ENCODE results near the gene TENM3.

TENM3 gene

DNA sequence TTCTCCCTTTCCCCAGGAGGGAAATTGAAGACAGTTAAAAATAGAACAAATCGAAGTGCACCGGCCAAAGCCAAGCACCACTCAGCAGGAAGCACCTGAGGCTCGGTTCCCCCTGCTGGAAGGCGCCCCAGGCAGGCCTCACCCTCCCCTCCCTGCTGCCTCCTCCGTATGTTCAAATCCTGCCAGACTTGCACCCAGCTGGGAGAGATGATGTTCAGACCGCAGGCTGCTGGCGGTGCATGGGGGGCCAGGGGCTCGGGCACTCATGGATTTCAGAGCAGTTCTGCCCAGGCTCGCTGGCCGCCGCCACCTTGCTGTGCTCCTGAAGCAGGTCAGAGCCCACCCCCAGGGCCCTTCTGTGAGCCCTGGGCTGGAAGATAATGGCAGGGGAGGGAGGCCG is 582.6 kb downstream of the TENM3 start:
- DNase-seq = no peak

DNA sequence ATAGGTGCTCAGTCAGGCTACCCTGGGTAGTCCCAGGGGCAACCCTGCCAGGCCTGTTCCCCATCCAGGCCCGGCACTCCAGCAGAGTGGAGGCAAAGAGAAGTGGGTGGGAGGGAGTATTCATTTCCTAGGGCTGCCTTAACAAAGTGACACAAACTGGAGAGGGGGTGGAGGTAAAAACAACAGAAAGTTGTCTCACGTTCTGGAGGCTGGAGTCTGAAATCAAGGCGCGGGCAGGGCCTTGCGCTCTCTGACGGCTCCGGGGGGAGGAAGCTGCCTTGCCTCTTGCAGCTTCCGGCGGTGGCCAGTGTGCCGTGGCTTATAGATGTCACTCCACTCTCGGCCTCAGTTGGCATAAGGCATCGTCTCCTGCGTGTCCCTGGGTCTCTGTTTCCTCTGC is 583.2 kb downstream of the TENM3 start:
- no peak for DNase-seq

DNA sequence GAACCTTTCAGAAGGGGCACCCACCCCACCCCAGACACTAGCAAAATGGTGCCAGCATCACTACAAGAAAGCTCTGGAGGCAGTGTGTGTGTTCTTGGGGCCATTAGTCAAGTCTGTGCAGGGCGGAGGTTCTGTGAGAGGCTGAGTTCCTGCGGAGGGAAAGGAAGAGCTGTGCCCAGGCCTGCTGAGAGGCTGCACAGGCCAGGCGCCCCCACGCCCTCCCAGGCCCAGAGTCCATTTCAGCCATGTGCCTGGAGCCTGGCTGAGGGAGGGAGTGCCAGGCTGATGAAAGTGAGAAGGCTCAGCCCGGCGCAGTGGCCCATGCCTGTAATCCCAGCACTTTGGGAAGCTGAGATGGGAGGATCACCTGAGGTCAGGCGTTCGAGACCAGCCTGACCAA is 584.0 kb downstream of the TENM3 start:
- DNase-seq = no peak

DNA sequence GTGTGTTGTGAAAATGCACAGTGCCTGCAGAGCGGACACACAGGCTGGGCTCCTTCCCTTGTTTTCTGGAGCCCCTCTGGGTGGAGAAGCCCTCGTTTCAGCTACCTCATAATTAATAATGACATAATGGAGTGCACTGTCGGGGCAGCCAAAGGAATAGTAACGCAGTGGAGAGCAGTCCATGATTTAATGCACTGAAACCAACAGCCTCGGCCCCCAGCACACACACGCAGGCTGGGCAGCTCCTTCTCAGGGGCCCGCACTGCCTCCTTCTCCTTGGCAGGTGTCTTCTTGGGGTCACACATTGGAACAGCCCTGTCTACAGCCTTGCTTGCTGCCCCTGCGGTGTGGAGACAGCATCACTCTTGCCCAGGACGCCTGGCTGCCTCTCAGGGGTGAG is 584.8 kb downstream of the TENM3 start:
- DNase-seq = no peak

DNA sequence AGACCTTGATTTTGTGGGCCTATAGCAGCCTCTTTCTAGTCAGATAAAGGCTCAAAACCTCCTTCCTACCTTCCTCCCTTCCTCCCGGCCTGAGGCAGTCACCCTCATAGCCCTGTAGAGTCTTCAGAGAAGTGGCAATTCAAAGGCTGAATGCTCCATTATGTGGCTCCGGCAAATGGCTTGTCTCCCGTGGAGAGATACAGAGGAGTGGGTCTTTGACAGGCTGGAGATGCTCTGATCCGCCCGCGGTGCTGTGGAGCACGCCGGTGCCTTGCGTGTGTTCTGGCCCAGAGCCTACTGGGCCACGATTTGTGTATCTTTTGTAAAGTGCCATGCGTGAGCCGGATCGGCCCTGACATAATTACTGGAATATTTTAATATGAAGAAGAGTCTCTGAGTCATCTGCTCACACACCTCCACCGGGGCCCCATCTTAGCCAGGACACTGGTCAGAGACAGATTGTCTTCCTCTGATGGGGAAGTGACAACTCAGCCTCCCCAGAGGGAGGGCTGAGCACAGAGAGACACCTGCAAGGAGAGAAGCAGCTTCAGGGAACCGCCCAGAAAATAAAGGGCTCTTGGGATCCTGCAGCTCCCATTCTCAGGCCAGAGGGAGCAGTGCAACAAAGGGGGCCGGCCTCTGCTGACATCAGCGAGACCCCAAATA is 585.3 kb downstream of the TENM3 start:
- DNase-seq = no peak

GRCh38 chr4:182829196-182829595 is 586.0 kb downstream of the TENM3 start:
- no peak for DNase-seq

DNA sequence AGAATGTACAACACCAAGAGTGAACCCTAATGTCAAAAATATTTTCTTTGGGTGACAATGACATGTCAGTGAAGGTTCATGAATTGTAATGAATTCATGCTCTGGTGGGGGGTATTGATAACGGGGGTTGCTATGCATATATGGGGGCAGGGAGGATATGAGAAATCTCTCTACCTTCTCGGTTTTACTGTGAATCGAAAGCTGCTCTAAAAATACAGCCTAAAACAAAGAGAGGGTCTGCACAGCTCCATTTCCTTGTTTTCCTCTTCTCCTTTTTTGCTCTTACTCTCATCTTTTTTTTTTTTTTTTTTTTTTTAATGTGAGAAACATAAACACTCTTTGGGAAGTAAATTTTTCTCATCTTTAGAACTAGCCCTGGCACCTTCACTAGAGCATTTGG is 588.2 kb downstream of the TENM3 start:
- DNase-seq = no peak

DNA sequence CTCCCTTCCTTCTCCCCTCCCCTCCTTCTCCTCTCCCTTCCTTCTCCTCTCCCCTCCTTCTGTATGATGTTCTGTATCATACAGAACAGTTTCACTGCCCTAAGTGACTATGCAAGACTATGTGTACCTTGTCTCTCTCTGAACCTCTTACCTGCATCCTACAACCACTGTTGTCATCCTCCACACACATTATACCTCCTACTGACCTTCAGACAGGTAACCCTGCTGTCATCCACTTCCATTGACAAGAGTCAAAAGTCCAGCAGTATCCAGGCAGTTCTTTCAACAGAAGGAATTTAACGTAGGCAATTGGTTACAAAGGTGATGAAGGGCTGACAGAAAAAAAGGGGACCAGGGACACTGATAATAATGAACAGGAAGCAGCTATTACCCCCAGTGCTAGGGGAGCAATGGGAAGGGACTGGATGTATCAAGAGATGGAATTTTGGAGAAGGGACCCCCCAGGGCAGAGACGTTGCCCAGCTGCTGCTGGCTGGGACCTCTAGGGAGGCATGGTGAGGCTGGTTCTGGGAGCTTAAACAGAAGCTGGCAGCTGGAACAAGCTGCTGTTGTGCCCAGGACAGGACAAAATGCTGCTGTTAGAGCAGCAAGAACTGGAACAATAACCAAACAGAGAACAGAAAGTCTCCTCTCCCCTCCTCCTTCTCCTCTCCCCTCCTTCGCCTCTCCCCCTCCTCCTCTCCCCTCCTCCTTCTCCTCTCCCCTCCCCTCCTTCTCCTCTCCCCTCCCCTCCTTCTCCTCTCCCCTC is 589.3 kb downstream of the TENM3 start:
- no peak for DNase-seq

- no peak for DNase-seq
These were observed 592.0 kb downstream of the TENM3 start for GRCh38 chr4:182835006-182835740.

DNA sequence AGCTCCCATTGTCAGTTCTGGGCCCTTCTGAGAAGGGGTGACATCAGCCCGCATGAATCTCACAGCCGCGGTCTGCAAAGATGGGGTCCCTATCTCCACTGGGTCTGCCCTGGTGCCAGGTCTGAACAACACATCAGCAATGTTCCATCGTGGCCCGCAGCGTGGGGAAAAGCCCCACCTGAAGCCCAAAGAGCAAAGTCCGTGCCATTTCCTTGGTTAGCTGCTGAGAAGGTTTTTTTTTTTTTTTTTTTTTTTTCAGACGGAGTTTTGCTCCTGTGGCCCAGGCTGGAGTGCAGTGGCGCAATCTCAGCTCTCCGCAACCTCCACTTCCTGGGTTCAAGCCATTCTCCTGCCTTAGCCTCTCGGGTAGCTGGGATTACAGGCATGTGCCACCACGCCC is 594.6 kb downstream of the TENM3 start:
- DNase-seq = no peak

DNA sequence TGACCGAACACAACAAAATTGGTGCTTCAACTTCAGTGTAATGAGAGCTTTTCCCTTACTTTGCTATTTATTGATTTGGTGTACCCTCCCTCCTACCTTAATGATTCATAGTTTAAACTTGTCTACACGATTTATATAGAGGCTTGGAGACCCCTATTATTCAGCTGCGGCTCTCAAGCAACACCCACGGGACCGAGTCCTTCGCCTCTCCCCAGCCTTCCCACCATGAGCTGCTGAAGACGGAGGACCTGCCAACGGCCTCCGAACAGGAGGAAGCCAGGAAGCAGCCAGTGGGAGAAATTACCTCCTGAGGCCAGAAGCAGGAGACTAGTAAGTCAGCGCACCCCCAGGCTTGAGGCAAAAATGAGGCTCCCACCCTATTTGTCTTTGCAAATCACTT is 595.3 kb downstream of the TENM3 start:
- DNase-seq = no peak

GRCh38 chr4:182839256-182839655 is 596.1 kb downstream of the TENM3 start:
- no peak for DNase-seq

DNA sequence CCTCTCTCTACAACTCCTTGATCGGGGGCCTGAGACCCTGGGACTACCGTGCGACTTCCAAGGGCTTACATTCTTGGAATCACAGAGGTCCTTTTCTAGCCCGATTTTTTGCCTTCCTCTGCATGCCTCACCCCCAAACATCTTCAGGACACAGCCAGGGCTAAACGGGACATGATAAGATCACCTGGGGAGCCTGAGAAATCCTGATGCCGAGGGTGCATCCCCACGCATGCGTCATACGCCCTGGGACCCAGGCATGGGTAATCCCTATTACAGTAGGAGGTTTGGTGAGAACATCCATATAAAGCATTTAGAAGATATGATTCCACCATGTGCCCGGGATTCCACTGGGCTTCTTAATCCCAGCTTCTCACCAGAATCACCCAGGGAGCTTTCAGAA is 596.9 kb downstream of the TENM3 start:
- DNase-seq = no peak

DNA sequence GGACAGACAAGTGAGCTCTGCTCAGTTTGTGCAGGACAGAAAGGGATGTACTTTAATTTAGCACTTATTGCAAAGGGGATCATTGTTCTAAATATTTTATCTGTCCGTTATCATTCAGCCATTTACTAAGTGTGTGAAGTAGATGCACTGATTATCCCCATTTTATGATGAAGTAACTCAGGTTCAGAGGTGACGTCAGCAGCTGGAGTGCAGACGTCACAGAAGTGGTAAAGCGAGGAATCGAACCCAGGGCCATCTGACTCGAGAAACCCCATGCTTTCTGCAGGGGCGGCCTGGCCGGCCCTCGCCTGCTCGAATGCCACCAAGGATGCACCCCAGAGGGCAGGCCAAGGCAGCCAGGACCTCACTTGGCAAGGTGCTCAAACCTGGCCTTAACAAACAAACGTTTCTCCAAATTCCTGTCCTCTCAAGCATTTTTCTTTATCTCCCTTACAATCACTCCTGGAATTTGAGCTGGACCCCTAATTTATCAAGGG is 599.0 kb downstream of the TENM3 start:
- DNase-seq = no peak

DNA sequence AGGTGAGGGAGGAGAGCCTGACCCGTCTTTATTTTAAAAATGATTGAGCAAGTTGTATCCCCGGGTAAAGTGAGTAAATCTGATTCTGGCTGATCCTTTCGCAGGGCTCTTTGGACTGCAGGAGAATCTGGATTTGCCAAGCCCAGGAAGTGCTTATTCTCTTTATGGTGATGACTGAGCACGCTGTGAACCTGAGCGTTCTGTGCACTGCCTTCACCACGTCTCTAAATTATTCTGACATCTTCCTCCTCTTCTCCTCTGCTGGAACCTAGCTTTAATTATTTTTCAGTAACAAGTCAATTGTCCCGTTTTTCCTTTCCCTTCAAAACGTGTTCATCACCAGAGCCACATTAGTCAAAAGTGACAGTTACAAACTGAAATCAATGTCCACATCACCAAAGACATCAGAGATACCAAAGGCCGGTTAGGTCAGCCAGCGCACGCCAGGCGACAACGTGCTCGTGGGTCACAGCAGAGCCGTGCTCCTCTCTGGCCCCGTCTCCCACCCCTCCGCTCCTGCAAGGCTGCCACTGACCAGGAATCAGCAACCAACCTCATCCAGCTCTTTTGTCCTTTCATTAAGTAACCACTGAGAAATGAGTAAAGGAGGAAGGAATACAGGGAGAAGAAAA is 599.7 kb downstream of the TENM3 start:
- DNase-seq = no peak

GRCh38 chr4:182843808-182844325 is 600.7 kb downstream of the TENM3 start:
- DNase-seq = no peak

GRCh38 chr4:182845618-182846017 is 602.4 kb downstream of the TENM3 start:
- no peak for DNase-seq

GRCh38 chr4:182846036-182846435 is 602.8 kb downstream of the TENM3 start:
- no peak for DNase-seq

DNA sequence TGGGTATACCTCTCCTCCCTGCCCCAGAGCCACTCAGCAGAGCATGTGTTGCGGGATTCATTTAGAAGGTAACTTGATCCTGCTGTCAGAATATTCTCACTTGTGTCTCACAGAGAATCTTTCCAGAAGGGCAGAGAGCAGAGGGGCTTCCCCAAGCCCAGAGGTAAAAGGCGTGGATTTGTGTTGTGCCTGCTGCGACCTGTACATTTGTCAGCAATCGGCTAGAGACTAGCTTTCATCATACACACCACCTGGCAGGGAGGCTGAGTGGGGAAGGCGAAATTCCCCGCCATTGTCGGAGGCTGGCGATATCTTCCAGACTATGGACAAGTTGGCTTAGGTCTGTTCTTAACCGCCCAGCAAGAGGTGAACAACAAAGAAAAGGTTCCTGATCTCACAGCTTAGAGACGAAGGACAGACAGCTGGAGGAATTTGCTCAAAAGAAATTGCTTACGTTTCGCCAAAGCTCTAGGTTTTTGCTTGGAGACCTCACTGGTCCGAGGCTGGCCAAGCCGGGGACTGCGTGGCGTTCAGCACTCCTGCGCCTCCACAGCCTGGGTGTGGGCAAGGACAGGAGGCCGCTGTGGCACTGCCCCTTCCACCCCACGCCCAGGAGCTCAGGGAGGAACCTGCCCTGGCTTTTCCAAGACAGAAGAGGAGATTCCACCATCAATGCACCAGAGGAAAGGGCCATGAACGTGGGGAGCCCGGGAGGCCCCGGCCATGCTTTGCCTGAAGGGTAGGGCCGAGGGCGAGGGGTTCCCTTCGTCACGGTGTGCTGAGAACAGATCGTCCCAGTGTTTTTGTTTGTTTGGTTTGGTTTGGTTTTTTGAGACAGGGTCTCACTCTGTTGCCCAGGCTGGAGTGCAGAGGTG is 604.6 kb downstream of the TENM3 start:
- DNase-seq = no peak

DNA sequence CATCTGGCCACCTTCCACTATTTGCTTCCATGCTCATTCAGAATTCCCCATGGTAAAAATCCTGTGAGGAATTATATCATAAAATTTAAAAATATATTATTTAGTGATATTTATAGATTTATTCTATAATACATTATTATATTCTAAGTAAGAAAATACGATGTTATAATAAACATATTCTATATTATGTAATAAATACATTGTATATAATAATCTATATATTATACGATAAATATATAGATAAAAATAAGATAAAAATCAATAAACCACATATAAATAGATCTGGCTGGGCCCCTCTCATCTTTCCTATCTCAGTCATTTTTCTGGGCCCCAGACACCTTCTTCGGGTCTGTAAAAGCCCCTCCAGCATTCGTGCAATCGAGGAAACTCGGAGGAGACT is 605.5 kb downstream of the TENM3 start:
- no peak for DNase-seq
